Breast epithelium (tissue), 3 donors: ENCODE measurements around the gene TYMS.

Experiments used
- POLR2A ChIP-seq: fragments of 450-650 bp; IDR thresholded peaks from one replicate; pipeline ENCODE4 v1.6.1; 2016; ENCODE audit warnings: antibody characterized with exemption, mild to moderate bottlenecking, moderate library complexity
- TF ChIP-seq, protein P1 (sequence below), 3 donors: fragments of 450-650 bp; IDR thresholded peaks; one replicate each; pipeline ENCODE4 v1.5.1; 2016 to 2017; ENCODE audit warnings: antibody characterized with exemption in 3 of 3, mild to moderate bottlenecking in 3 of 3, moderate library complexity in 3 of 3

DNA sequence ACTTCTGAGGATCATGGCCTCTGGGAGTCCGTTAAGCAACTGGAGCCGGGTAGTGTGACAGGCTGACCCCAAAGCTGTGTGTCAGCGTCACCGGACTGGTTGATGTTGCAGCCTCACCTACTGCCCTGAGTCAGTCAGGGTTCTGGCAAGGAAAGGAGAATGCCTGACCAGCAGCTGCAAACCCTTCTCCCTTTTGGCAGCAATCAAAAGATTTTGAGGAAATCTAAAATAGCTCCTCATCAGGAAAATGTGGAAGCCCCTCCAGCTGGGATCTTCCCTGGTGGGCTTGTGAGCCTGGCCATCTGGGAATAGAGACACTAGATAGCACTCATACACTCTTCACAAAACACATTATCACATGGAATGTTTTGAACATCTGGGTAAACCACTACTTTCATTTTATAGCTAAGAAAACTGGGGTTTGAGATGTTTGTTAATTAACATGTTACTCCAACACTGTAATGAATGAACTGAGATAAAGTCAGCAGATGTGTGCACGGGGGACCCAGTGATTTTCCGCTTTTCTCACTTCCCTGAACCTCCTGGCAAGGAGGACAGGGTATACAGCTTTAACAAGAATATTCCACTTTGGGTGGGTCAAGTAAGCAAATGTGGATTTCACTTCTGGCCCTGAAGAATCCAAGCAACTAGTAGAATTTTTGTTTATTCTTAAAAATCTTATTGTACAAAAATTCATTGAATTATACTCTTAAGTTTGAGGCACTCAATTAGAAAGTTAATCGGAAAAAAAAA is 36.0 kb upstream of the TYMS start:
- no peak for TF ChIP-seq POLR2A
- TF ChIP-seq, protein P1, sequence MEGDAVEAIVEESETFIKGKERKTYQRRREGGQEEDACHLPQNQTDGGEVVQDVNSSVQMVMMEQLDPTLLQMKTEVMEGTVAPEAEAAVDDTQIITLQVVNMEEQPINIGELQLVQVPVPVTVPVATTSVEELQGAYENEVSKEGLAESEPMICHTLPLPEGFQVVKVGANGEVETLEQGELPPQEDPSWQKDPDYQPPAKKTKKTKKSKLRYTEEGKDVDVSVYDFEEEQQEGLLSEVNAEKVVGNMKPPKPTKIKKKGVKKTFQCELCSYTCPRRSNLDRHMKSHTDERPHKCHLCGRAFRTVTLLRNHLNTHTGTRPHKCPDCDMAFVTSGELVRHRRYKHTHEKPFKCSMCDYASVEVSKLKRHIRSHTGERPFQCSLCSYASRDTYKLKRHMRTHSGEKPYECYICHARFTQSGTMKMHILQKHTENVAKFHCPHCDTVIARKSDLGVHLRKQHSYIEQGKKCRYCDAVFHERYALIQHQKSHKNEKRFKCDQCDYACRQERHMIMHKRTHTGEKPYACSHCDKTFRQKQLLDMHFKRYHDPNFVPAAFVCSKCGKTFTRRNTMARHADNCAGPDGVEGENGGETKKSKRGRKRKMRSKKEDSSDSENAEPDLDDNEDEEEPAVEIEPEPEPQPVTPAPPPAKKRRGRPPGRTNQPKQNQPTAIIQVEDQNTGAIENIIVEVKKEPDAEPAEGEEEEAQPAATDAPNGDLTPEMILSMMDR (IDR thresholded peaks at IDR 0.05): no peak
